Gastrocnemius medialis (tissue), 4 donors: ENCODE data around the gene NAALADL1. TPM values are rescaled to one million over a fixed set of nuclear protein-coding genes. Genes with fewer than 3 reads are reported as not detected.

Source experiments
- ATAC-seq, 2 donors: fragments of 150-250 bp; one replicate each; pipeline ENCODE4 v1.9.1; 2016
- DNase-seq, 2 donors: peaks; one replicate each; pipeline ENCODE4 v3.0.0-alpha.2; 2019
- H3K27ac ChIP-seq, 4 donors: fragments of 200-600 bp; sonication (generic); 1 replicate in 1 of 4; 2 replicates in 3 of 4; pipeline ENCODE4 v1.5.1; 2016 to 2018; ENCODE audit warnings: mild to moderate bottlenecking in 2 of 4, moderate library complexity in 1 of 4
- H3K27me3 ChIP-seq, 3 donors: fragments of 200-600 bp; sonication (generic) in 2 of 3; 1 replicate in 1 of 3; 2 replicates in 2 of 3; pipeline versions ENCODE4 v1.5.1 to v1.6.0; 2016 to 2019; ENCODE audit warnings: mild to moderate bottlenecking in 1 of 3, moderate library complexity in 1 of 3
- H3K36me3 ChIP-seq, 2 donors: fragments of 200-600 bp; sonication (generic) in 1 of 2; one replicate each; pipeline ENCODE4 v1.5.1; 2017 to 2018
- H3K4me1 ChIP-seq, 2 donors: fragments of 200-600 bp; sonication (generic) in 1 of 2; one replicate each; pipeline ENCODE4 v1.5.1; 2016 to 2017; ENCODE audit warnings: mild to moderate bottlenecking in 2 of 2
- H3K4me3 ChIP-seq, 4 donors: fragments of 200-600 bp; sonication (generic) in 3 of 4; 1 replicate in 1 of 4; 2 replicates in 3 of 4; pipeline ENCODE4 v1.5.1; 2016 to 2019; ENCODE audit warnings: mild to moderate bottlenecking in 2 of 4
- H3K9me3 ChIP-seq, 3 donors: fragments of 200-600 bp; sonication (generic) in 2 of 3; 1 replicate in 1 of 3; 2 replicates in 2 of 3; pipeline ENCODE4 v1.5.1; 2016 to 2019
- CTCF ChIP-seq, 5 experiments: fragments of 450-650 bp in 3 of 5; fragments of 200-600 bp in 2 of 5; sonication (generic) in 2 of 5; IDR thresholded peaks in 4 of 5; conservative IDR thresholded peaks in 1 of 5; 1 replicate in 4 of 5; 2 replicates in 1 of 5; pipeline ENCODE4 v1.5.1; 2016 to 2019; ENCODE audit warnings: antibody characterized with exemption in 5 of 5, mild to moderate bottlenecking in 3 of 5, moderate library complexity in 3 of 5
- POLR2A ChIP-seq, 2 donors: fragments of 450-650 bp; IDR thresholded peaks; one replicate each; pipeline ENCODE4 v1.6.1; 2017; ENCODE audit warnings: antibody characterized with exemption in 2 of 2, mild to moderate bottlenecking in 2 of 2, moderate library complexity in 2 of 2
- in situ Hi-C, 4 donors: fragments of 200-750 bp; cut with MboI; loops; one replicate each; pipeline versions ENCODE4 v1.15.0 to v1.8.0; 2017; ENCODE audit warnings: low sequenced_read_pairs in 4 of 4
- intact Hi-C: fragments of 100-400 bp; cut with DNase I; formaldehyde crosslinking; loops from one replicate; pipeline ENCODE4 v1.15.1; 2023; ENCODE audit warnings: low total_unique reads
- total RNA-seq, 4 donors: library from RNA; depleted of rRNA; stranded (reverse); fragments of >200 nt; gene quantifications; one replicate each; pipeline versions ENCODE4 v1.1.0 to v1.2.3, GENCODE V29; 2016

Gene NAALADL1
- total RNA-seq, 4 donors from 2014 or later, result 0.22 to 4.0 (median 2.6) TPM

GRCh38 chr11:65078151-65078550 is 19.8 kb upstream of the NAALADL1 start:
- no peak for DNase-seq

GRCh38 chr11:65077451-65077850 is 19.1 kb upstream of the NAALADL1 start:
- no peak overlapping the region for H3K4me3 ChIP-seq
- no peaks in the 10 kb centered on the region for H3K36me3 ChIP-seq
- H3K27me3 ChIP-seq, result no peaks in the 10 kb centered on the region
- TF ChIP-seq CTCF (IDR thresholded peaks at IDR 0.05 in 4 of 5, conservative IDR thresholded peaks at IDR 0.05 in 1 of 5) (no peak), POLR2A (IDR thresholded peaks at IDR 0.05) (no peak)
- H3K4me1 ChIP-seq, result no peaks in the 10 kb centered on the region
- ATAC-seq (no peak), DNase-seq (no peak)
- intact Hi-C loops, result no loop called here
- H3K9me3 ChIP-seq, result no peaks in the 10 kb centered on the region
- in situ Hi-C loops, result no loop called here
- H3K27ac ChIP-seq, result no peak overlapping the region

More at GRCh38 chr11:65078151-65078550, 19.8 kb upstream of the NAALADL1 start:
- TF ChIP-seq CTCF (IDR thresholded peaks at IDR 0.05 in 4 of 5, conservative IDR thresholded peaks at IDR 0.05 in 1 of 5) (peak in 4 of 5 experiments; percentile 26 to 50 (median 38)), POLR2A (IDR thresholded peaks at IDR 0.05) (no peak)
- Histone ChIP-seq H3K4me1 (peaks cover 0 to 2% of the 10 kb centered on the region in 2 donors), H3K27ac (no peak overlapping the region), H3K36me3 (no peaks in the 10 kb centered on the region), H3K27me3 (no peaks in the 10 kb centered on the region), H3K4me3 (no peak overlapping the region), H3K9me3 (no peaks in the 10 kb centered on the region)
- in situ Hi-C loops, result no loop called here
- intact Hi-C loops, result no loop called here
- peak in 1 of 2 donors; percentile 62 for ATAC-seq

GRCh38 chr11:65072631-65072966 is 14.2 kb upstream of the NAALADL1 start:
- Histone ChIP-seq H3K36me3 (no peaks in the 10 kb centered on the region), H3K4me1 (no peaks in the 10 kb centered on the region), H3K4me3 (no peak overlapping the region), H3K27ac (no peak overlapping the region), H3K27me3 (no peaks in the 10 kb centered on the region), H3K9me3 (no peaks in the 10 kb centered on the region)
- TF ChIP-seq POLR2A (IDR thresholded peaks at IDR 0.05) (no peak), CTCF (IDR thresholded peaks at IDR 0.05 in 4 of 5, conservative IDR thresholded peaks at IDR 0.05 in 1 of 5) (no peak)
- intact Hi-C loops, result no loop called here
- in situ Hi-C loops, result no loop called here
- no peak for ATAC-seq
- DNase-seq, result no peak

GRCh38 chr11:65071907-65072630 is 13.7 kb upstream of the NAALADL1 start:
- ATAC-seq (no peak), DNase-seq (no peak)
- in situ Hi-C loops (no loop called here), intact Hi-C loops (no loop called here)
- Histone ChIP-seq H3K36me3 (no peaks in the 10 kb centered on the region), H3K4me3 (no peak overlapping the region), H3K27ac (no peak overlapping the region), H3K9me3 (no peaks in the 10 kb centered on the region), H3K27me3 (no peaks in the 10 kb centered on the region), H3K4me1 (no peaks in the 10 kb centered on the region)
- TF ChIP-seq CTCF (IDR thresholded peaks at IDR 0.05 in 4 of 5, conservative IDR thresholded peaks at IDR 0.05 in 1 of 5) (no peak), POLR2A (IDR thresholded peaks at IDR 0.05) (no peak)

- ATAC-seq (no peak), DNase-seq (no peak)
- no peaks in the 10 kb centered on the region for H3K4me1 ChIP-seq
- intact Hi-C loops (no loop called here), in situ Hi-C loops (no loop called here)
- TF ChIP-seq POLR2A (IDR thresholded peaks at IDR 0.05) (no peak), CTCF (IDR thresholded peaks at IDR 0.05 in 4 of 5, conservative IDR thresholded peaks at IDR 0.05 in 1 of 5) (no peak)
- H3K9me3 ChIP-seq, result no peaks in the 10 kb centered on the region
- no peak overlapping the region for H3K4me3 ChIP-seq
- H3K27me3 ChIP-seq, result no peaks in the 10 kb centered on the region
- H3K36me3 ChIP-seq, result no peaks in the 10 kb centered on the region
- no peak overlapping the region for H3K27ac ChIP-seq
Observed at GRCh38 chr11:65069217-65069616, 10.9 kb upstream of the NAALADL1 start.
